ENCODE measurements around the gene ZNF574.

The ZNF574 gene

GRCh38 chr19:42130254-42130573 lies 54.2 kb downstream of the ZNF574 start:
- Mint-ChIP-seq H3K36me3 (ENCODE audit: low read depth) (peaks cover 14% of the 10 kb centered on the region), H3K27ac (peak overlapping the region; percentile 83), H3K27me3 (no peaks in the 10 kb centered on the region), H3K9me3 (no peaks in the 10 kb centered on the region), H3K4me3 (peak overlapping the region; percentile 81), H3K4me1 (ENCODE audit: low read depth) (peaks cover 76% of the 10 kb centered on the region)
- DNase-seq: no peak

Data from activated T-cell treated with anti-CD3 and anti-CD28 coated beads, Interleukin-2, amount 50 U/mL, for 24 hours (primary cell).